ENCODE data around the gene ERGIC1.
A peak's percentile ranks its signal among the peaks of the same experiment; 100 is the strongest.

The ERGIC1 gene

GRCh38 chr5:172988276-172988675 is 154.2 kb downstream of the ERGIC1 start:
- DNase-seq: peak in 2 of 3 donors; percentile 42 to 48

- no peak for DNase-seq
Measured at GRCh38 chr5:172990776-172991175, 156.7 kb downstream of the ERGIC1 start.

GRCh38 chr5:172994405-172994804 is 160.4 kb downstream of the ERGIC1 start:
- DNase-seq: no peak

- no peak for DNase-seq
Measured at GRCh38 chr5:172999372-172999973, 165.4 kb downstream of the ERGIC1 start.

GRCh38 chr5:172999974-173000373 is 165.9 kb downstream of the ERGIC1 start:
- no peak for DNase-seq

- DNase-seq: no peak
Measured at GRCh38 chr5:173001229-173001841, 167.3 kb downstream of the ERGIC1 start.
